MCF 10A (cell line): Measurements from ENCODE around the gene TNIK. TPM values are rescaled to one million over a fixed set of nuclear protein-coding genes. Genes with fewer than 3 reads are reported as not detected.
A peak's percentile ranks its signal among the peaks of the same experiment; 100 is the strongest.

Experiments
- BruUV-seq: library from RNA; stranded (reverse); fragments of 400-500 nt; replicated peaks from 2 replicates; lab custom pipeline; 2021; lab: Mats Ljungman, UMichigan
- CTCF ChIA-PET: fragments of 300-600 bp; sonication (Branson Sonifier 250); formaldehyde crosslinking; extraction: SDS; loops from one replicate; lab custom pipeline; 2021; ENCODE audit warnings: antibody characterized with exemption, inconsistent platforms; lab: Yijun Ruan, JAX
- POLR2A ChIA-PET: fragments of 300-600, 350-650 bp; sonication (Branson Sonifier 250); formaldehyde crosslinking; extraction: SDS; loops from one replicate; lab custom pipeline; 2020; ENCODE audit warnings: antibody characterized with exemption, inconsistent platforms; lab: Yijun Ruan, JAX
- DNase-seq: peaks from one replicate; pipeline ENCODE4 v3.0.0-alpha.2; 2018; ENCODE audit not compliant: unreplicated experiment
- H3K27ac Mint-ChIP-seq: one replicate; pipeline ENCODE4 v1.8.0; 2022; ENCODE audit warnings: mild to moderate bottlenecking, low read depth, mixed read lengths; ENCODE audit not compliant: unreplicated experiment
- H3K27me3 Mint-ChIP-seq: one replicate; pipeline ENCODE4 v1.8.0; 2022; ENCODE audit warnings: mixed read lengths; ENCODE audit not compliant: insufficient read depth, unreplicated experiment
- H3K36me3 Mint-ChIP-seq: one replicate; pipeline ENCODE4 v1.8.0; 2022; ENCODE audit warnings: mild to moderate bottlenecking, moderate library complexity, mixed read lengths; ENCODE audit not compliant: insufficient read depth, unreplicated experiment
- H3K4me1 Mint-ChIP-seq: one replicate; pipeline ENCODE4 v1.8.0; 2022; ENCODE audit warnings: mixed read lengths; ENCODE audit not compliant: insufficient read depth, unreplicated experiment
- H3K4me3 Mint-ChIP-seq: one replicate; pipeline ENCODE4 v1.8.0; 2022; ENCODE audit warnings: mild to moderate bottlenecking, moderate library complexity, mixed read lengths; ENCODE audit not compliant: unreplicated experiment
- H3K9me3 Mint-ChIP-seq: one replicate; pipeline ENCODE4 v1.8.0; 2022; ENCODE audit warnings: mixed read lengths; ENCODE audit not compliant: unreplicated experiment
- intact Hi-C: fragments of 100-400 bp; cut with micrococcal nuclease; formaldehyde crosslinking; loops from 2 replicates; pipeline ENCODE4 v1.14.1; 2022
- total RNA-seq: library from RNA; stranded (reverse); gene quantifications from 2 replicates; pipeline ENCODE4 v1.2.3, GENCODE V29; 2022
- TF ChIP-seq, protein P1 (sequence below): fragments of 200-600 bp; IDR thresholded peaks from one replicate; pipeline ENCODE4 v1.8.0; 2022; ENCODE audit warnings: antibody characterized with exemption, mild to moderate bottlenecking; ENCODE audit not compliant: unreplicated experiment

The TNIK gene
- total RNA-seq, 1 experiment from 2014 or later = 3.4 TPM

DNA sequence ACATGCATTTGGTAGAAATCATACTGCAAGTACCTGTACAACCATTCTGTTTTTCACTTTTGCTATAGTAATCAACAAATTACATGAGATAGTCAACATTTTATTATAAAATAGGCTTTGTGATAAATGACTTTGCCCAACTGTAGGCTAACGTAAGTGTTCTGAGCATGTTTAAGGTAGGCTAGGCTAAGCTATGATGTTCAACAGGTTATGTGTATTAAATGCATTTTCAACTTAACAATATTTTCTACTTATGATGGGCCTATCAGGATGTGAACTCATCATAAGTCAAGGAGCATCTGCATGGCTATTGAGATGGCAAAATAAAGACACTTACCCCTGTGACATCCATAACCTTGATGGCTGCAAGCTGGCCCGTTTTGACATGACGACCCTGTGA is 232.4 kb downstream of the TNIK start:
- TF ChIP-seq, protein P1, sequence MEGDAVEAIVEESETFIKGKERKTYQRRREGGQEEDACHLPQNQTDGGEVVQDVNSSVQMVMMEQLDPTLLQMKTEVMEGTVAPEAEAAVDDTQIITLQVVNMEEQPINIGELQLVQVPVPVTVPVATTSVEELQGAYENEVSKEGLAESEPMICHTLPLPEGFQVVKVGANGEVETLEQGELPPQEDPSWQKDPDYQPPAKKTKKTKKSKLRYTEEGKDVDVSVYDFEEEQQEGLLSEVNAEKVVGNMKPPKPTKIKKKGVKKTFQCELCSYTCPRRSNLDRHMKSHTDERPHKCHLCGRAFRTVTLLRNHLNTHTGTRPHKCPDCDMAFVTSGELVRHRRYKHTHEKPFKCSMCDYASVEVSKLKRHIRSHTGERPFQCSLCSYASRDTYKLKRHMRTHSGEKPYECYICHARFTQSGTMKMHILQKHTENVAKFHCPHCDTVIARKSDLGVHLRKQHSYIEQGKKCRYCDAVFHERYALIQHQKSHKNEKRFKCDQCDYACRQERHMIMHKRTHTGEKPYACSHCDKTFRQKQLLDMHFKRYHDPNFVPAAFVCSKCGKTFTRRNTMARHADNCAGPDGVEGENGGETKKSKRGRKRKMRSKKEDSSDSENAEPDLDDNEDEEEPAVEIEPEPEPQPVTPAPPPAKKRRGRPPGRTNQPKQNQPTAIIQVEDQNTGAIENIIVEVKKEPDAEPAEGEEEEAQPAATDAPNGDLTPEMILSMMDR = no peak
- BruUV-seq = no TSS peak
- H3K4me3 Mint-ChIP-seq = no peak overlapping the region
- H3K27ac Mint-ChIP-seq = no peak overlapping the region
- CTCF ChIA-PET = no interaction called here
- no peak for DNase-seq
- POLR2A ChIA-PET = no interaction called here
- no peaks in the 10 kb centered on the region for H3K9me3 Mint-ChIP-seq
- H3K36me3 Mint-ChIP-seq = no peaks in the 10 kb centered on the region
- peaks cover 5% of the 10 kb centered on the region for H3K4me1 Mint-ChIP-seq
- no peaks in the 10 kb centered on the region for H3K27me3 Mint-ChIP-seq
- intact Hi-C loops = no loop called here

DNA sequence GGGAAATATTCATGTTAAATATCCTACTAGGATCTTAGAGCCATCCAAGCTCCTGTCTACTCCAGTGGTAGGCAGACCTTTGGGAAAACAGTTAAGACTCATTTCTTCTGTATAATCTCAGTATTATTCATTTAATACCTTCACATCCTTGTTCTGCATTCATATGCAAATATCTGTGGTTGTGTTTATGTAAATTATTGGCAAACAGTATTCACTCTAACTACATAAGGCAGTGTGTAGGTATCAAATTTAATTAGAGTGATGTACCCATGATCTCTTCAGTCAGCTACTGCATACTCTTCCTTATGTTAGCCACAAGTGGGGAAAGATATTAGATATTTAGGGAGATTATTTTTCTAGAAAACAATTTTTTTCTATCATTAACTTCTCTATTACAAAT is 232.8 kb downstream of the TNIK start:
- intact Hi-C loops = no loop called here
- no peaks in the 10 kb centered on the region for H3K27me3 Mint-ChIP-seq
- H3K27ac Mint-ChIP-seq = no peak overlapping the region
- DNase-seq = no peak
- no peaks in the 10 kb centered on the region for H3K9me3 Mint-ChIP-seq
- no peaks in the 10 kb centered on the region for H3K36me3 Mint-ChIP-seq
- peaks cover 5% of the 10 kb centered on the region for H3K4me1 Mint-ChIP-seq
- no TSS peak for BruUV-seq
- POLR2A ChIA-PET = interaction anchor here (0.7 kb wide), 1 partner anchor 1329 kb away, joined by 3 read pairs; no protein-coding TSS in a partner anchor
- CTCF ChIA-PET = no interaction called here
- no peak overlapping the region for H3K4me3 Mint-ChIP-seq
- TF ChIP-seq, protein P1 = no peak

DNA sequence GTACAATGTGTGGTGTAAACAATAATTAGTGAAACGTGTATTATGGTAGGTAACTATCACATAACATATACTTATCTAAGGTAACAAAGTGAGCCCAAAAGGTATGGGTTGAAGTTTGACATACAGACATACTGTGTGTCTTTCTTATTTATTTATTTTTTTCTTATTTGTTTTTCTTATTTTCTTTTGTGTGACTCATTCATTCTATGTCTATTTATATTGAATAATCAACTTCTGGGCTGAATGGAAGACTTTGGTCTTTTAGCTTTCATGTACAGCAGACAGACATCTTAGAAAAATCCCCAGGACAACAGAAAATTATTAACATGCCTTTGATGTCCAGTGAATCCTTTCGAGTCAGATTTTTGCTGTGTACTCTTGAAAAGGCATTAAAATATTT is 233.4 kb downstream of the TNIK start:
- no peak overlapping the region for H3K27ac Mint-ChIP-seq
- DNase-seq = no peak
- H3K4me1 Mint-ChIP-seq = peaks cover 5% of the 10 kb centered on the region
- TF ChIP-seq, protein P1 = no peak
- BruUV-seq = no TSS peak
- ChIA-PET CTCF (no interaction called here), POLR2A (interaction anchor here (0.7 kb wide), 1 partner anchor 1330 kb away, joined by 3 read pairs; no protein-coding TSS in a partner anchor)
- H3K36me3 Mint-ChIP-seq = no peaks in the 10 kb centered on the region
- H3K9me3 Mint-ChIP-seq = no peaks in the 10 kb centered on the region
- H3K4me3 Mint-ChIP-seq = no peak overlapping the region
- H3K27me3 Mint-ChIP-seq = no peaks in the 10 kb centered on the region
- intact Hi-C loops = no loop called here

GRCh38 chr3:171225708-171226107 is 234.5 kb downstream of the TNIK start:
- Mint-ChIP-seq H3K27ac (no peak overlapping the region), H3K4me3 (no peak overlapping the region), H3K4me1 (peaks cover 2% of the 10 kb centered on the region), H3K9me3 (no peaks in the 10 kb centered on the region), H3K27me3 (no peaks in the 10 kb centered on the region), H3K36me3 (no peaks in the 10 kb centered on the region)
- ChIA-PET CTCF (no interaction called here), POLR2A (interaction anchor here (1.6 kb wide), 1 partner anchor 235 kb away, joined by 3 read pairs; no protein-coding TSS in a partner anchor)
- no TSS peak for BruUV-seq
- DNase-seq = peak; percentile 33
- intact Hi-C loops = no loop called here
- TF ChIP-seq, protein P1 = no peak
